Activated gamma-delta T cell treated with Interleukin-2 at 50 U/mL for 16 hours (primary cell): Measurements from ENCODE around the gene FHL3.

ENCODE experiments used
- DNase-seq: peaks from one replicate; pipeline ENCODE4 v3.0.0-alpha.2; 2020

The FHL3 gene

GRCh38 chr1:38005195-38006007 is at the start of gene FHL3:
Gene FHL3, minus strand, starts transcription at chr1:38005514. Its CDS starts 6,102 bp downstream, at chr1:37999412.
- DNase-seq: peak; percentile 34

- DNase-seq: no peak
These were observed 48.2 kb upstream of the FHL3 start for GRCh38 chr1:38053416-38054091.

- no peak for DNase-seq
These were observed 47.6 kb upstream of the FHL3 start for GRCh38 chr1:38052750-38053415.

- DNase-seq: no peak
These were observed 45.8 kb upstream of the FHL3 start for GRCh38 chr1:38051079-38051543.

- DNase-seq: no peak
These were observed 45.2 kb upstream of the FHL3 start for GRCh38 chr1:38050397-38051078.

GRCh38 chr1:38047603-38048141 is 42.4 kb upstream of the FHL3 start:
- DNase-seq: no peak

- peak; percentile 72 for DNase-seq
These were observed 41.7 kb upstream of the FHL3 start for GRCh38 chr1:38046884-38047602.

GRCh38 chr1:38046333-38046883 is 41.1 kb upstream of the FHL3 start, which contains the start of gene POU3F1:
Gene POU3F1, minus strand, starts transcription at chr1:38046793. Its CDS starts 50 bp downstream, at chr1:38046743.
- no peak for DNase-seq

GRCh38 chr1:38045401-38046332 is 40.4 kb upstream of the FHL3 start:
- DNase-seq: no peak

GRCh38 chr1:38044221-38045215 is 39.2 kb upstream of the FHL3 start:
- no peak for DNase-seq

GRCh38 chr1:38043036-38043747 is 37.9 kb upstream of the FHL3 start:
- no peak for DNase-seq

- DNase-seq: no peak
These were observed 36.9 kb upstream of the FHL3 start for GRCh38 chr1:38041936-38042834.

GRCh38 chr1:38039331-38040088 is 34.2 kb upstream of the FHL3 start:
- no peak for DNase-seq

- DNase-seq: no peak
These were observed 33.5 kb upstream of the FHL3 start for GRCh38 chr1:38038861-38039260.

GRCh38 chr1:38037221-38037939 is 32.1 kb upstream of the FHL3 start:
- no peak for DNase-seq

GRCh38 chr1:38034871-38035270 is 29.6 kb upstream of the FHL3 start:
- DNase-seq: no peak
